ENCODE measurements around the gene NACAD.
"Not testable (repeated sequence)": the region's sequence is repeated elsewhere in the genome, so short reads cannot be mapped to it uniquely, and the experiment has no call there.

The NACAD gene

GRCh38 chr7:45052011-45052410 is 36.8 kb downstream of the NACAD start:
- no peak for DNase-seq

- DNase-seq, result no peak
Observed at GRCh38 chr7:45050198-45050597, 38.6 kb downstream of the NACAD start.

DNA sequence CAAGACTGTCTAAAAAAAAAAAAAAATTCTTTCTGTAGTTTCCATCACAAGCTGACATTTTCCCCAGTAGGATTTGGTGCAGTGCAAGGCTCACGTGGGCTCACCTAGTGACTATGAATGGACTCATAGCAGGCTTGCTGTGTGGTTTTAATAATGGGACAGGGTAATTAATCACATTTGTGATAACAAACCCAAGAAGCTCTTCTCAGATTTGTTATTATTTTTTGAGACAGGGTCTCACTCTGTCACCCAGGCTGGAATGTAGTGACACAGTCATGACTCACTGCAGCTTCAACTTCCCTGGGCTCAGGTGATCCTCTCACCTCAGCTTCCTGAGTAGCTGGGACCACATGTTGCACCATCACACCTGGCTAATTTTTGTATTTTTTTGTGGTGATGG is 40.0 kb downstream of the NACAD start:
- no peak for DNase-seq

GRCh38 chr7:45044338-45044737 is 44.4 kb downstream of the NACAD start:
- DNase-seq, result no peak

GRCh38 chr7:45039106-45039505 is 49.7 kb downstream of the NACAD start:
- DNase-seq, result no peak

GRCh38 chr7:45037876-45038275 is 50.9 kb downstream of the NACAD start:
- DNase-seq, result no peak

DNA sequence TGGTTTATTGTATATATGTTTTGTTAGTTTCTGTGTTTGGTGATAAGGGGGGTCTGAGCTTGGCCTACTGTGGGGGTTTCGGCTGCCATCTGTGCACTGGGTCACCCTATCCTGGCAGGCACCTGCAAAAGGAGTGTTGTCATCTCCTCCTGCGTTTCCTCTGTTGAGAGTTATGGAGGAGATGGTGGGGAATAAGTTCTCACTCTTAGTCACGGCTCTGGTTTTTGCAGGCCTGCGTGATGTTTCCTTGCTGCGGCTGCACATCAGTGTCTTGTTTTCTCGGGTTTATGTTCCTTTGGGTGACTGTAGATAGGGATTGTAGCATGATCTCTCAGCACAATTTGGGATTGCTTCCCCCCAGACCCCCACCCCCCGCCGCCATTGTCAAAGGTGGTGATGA is 52.0 kb downstream of the NACAD start:
- DNase-seq, result no peak

DNA sequence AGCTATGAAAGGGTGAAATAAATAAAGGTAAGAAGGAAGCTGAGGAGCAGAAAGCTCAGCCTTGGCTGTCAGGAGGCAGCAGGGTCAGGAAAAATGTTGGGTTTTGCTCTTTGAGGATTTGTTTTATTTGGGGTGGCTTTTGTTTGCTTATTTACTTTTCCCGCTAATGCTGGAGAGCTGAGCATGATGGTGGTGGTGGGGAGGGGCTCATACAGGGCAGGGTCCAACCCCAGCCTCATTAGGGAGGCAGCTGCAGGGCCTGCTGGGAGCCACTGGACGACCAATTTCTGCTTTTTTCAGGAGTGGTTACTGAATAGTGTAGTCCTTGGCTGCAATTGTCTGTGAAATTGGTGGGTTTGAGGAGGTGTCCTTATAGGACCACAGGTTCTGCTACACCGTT is 52.5 kb downstream of the NACAD start:
- no peak for DNase-seq

- DNase-seq, result no peak
Observed at GRCh38 chr7:45035893-45036292, 52.9 kb downstream of the NACAD start.

GRCh38 chr7:45035371-45035770 is 53.4 kb downstream of the NACAD start:
- DNase-seq, result no peak

- not testable (repeated sequence) for DNase-seq
Observed at GRCh38 chr7:45034710-45035109, 54.1 kb downstream of the NACAD start.

DNA sequence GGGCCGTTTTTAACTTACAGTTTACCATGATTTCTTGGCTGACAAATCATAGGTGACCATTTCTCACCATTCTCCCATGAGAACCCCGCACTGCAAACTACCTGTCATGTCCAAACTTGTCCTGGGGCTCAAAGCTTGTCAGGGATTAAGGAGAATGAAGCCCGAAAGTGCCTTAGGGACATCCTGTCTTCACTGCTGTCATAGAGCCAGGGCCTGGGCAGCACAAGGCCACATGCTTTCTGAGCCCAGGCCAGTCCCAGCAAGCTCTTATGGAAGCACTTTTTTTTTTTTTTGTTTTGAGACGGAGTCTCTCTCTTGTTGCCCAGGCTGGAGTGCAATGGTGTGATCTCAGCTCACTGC is 54.9 kb downstream of the NACAD start:
- no peak for DNase-seq

GRCh38 chr7:45033261-45033930 is 55.4 kb downstream of the NACAD start:
- no peak for DNase-seq

GRCh38 chr7:45032421-45032820 is 56.3 kb downstream of the NACAD start:
- DNase-seq, result no peak

DNA sequence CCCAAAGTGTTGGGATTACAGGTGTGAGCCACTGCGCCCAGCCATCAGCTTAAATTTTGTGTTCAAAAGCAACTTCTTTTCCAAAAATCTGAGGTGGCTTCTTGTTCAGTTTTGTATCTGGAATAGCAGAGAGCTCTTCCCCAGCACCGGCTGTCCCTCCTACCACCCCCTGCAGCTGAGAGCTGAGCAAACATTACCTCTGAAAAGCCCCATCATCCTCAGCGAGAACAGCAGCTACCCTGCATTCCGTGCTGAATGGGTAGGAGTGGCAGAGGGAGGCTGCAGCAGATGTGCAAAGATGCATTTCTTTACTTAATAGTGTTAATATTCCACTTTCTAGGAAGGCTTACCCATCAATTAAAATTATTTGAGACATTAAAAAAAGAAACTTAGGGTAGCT is 56.9 kb downstream of the NACAD start:
- DNase-seq, result no peak
